GM12878 (cell line): ENCODE measurements around the gene PNPLA5. TPM values are rescaled to one million over a fixed set of nuclear protein-coding genes. Genes with fewer than 3 reads are reported as not detected.

Source experiments
- ATAC-seq: fragments of 200-7000 bp; cut with Tn5 transposase; 3 replicates; pipeline ENCODE4 v1.9.1; 2020; ENCODE audit warnings: mild to moderate bottlenecking, moderate library complexity
- BruUV-seq: library from RNA; stranded (reverse); fragments of 400-500 nt; replicated peaks from 2 replicates; lab custom pipeline; 2021; lab: Mats Ljungman, UMichigan
- CTCF ChIA-PET: fragments of 300-600 bp; sonication (Branson Sonifier 250); formaldehyde crosslinking; extraction: SDS; loops from one replicate; lab custom pipeline; 2021; ENCODE audit warnings: inconsistent platforms; lab: Yijun Ruan, JAX
- POLR2A ChIA-PET: fragments of 350-600 bp; formaldehyde crosslinking; extraction: SDS; loops from one replicate; lab custom pipeline; 2021; ENCODE audit warnings: inconsistent platforms; lab: Charles Lee
- RAD21 ChIA-PET: fragments of 300-600 bp; sonication (Branson Sonifier 250); formaldehyde crosslinking; loops from one replicate; lab custom pipeline; 2023; ENCODE audit warnings: antibody characterized with exemption; ENCODE audit not compliant: unreplicated experiment; lab: Charles Lee
- SMC1A ChIA-PET: fragments of 300-600 bp; sonication (Branson Sonifier 250); formaldehyde crosslinking; loops from one replicate; lab custom pipeline; 2023; ENCODE audit not compliant: unreplicated experiment, uncharacterized antibody; lab: Charles Lee
- DNase-seq: peaks from one replicate; pipeline ENCODE4 v3.0.0-alpha.2; 2011; ENCODE audit warnings: low read depth, low spot score
- FAIRE-seq: peaks from 3 replicates; lab custom pipeline; 2011; peaks lifted over from hg19 to GRCh38; lab: Jason Lieb, UNC
- H2AFZ ChIP-seq: 2 replicates; pipeline ENCODE4 v1.6.0; 2011; ENCODE audit warnings: low read depth, low read length, control low read depth; ENCODE audit not compliant: control insufficient read depth
- H3K27ac ChIP-seq: 2 replicates; pipeline ENCODE4 v1.5.1; 2011; ENCODE audit warnings: control low read depth; ENCODE audit not compliant: control insufficient read depth, insufficient read depth
- H3K27me3 ChIP-seq, 2 experiments: replicated peaks in 1 of 2; 2 replicates each; pipeline versions ENCODE4 v1.6.0 to v1.6.1; 2011; ENCODE audit warnings: low read length in 1 of 2; ENCODE audit not compliant: control insufficient read depth in 2 of 2, insufficient read depth in 2 of 2
- H3K36me3 ChIP-seq, 2 experiments: 2 replicates each; pipeline ENCODE4 v1.5.1; 2011; ENCODE audit warnings: low read length in 1 of 2; ENCODE audit not compliant: control insufficient read depth in 2 of 2, insufficient read depth in 2 of 2
- H3K4me1 ChIP-seq: 2 replicates; pipeline ENCODE4 v1.6.1; 2011; ENCODE audit warnings: mild to moderate bottlenecking, low read length, moderate library complexity, mixed read lengths; ENCODE audit not compliant: control insufficient read depth, insufficient read depth
- H3K4me2 ChIP-seq: 2 replicates; pipeline ENCODE4 v1.6.0; 2011; ENCODE audit warnings: control low read depth; ENCODE audit not compliant: control insufficient read depth, insufficient read depth
- H3K4me3 ChIP-seq: fragments of 200-600 bp; sonication (generic); 2 replicates; pipeline ENCODE4 v1.5.1; 2016
- H3K79me2 ChIP-seq: 2 replicates; pipeline ENCODE4 v1.6.0; 2011; ENCODE audit warnings: low read length; ENCODE audit not compliant: control insufficient read depth, insufficient read depth
- H3K9ac ChIP-seq: 2 replicates; pipeline ENCODE4 v1.8.0; 2011; ENCODE audit warnings: low read length, control low read depth, mixed read lengths; ENCODE audit not compliant: control insufficient read depth, insufficient read depth
- H3K9me3 ChIP-seq: replicated peaks from 3 replicates; pipeline ENCODE4 v1.5.1; 2011; ENCODE audit warnings: mild to moderate bottlenecking, low read length; ENCODE audit not compliant: control insufficient read depth, insufficient read depth
- H4K20me1 ChIP-seq: 2 replicates; pipeline ENCODE4 v1.6.0; 2011; ENCODE audit not compliant: control insufficient read depth, insufficient read depth
- IKZF1 ChIP-seq: fragments of 450-650 bp; conservative IDR thresholded peaks from 2 replicates; pipeline ENCODE4 v1.6.1; 2017; ENCODE audit warnings: antibody characterized with exemption, mild to moderate bottlenecking
- MYC ChIP-seq: IDR thresholded peaks from 2 replicates; pipeline ENCODE4 v1.6.1; 2011; ENCODE audit warnings: mild to moderate bottlenecking, low read length, moderate library complexity, inconsistent platforms; ENCODE audit not compliant: insufficient read depth, insufficient replicate concordance, insufficient read length, severe bottlenecking
- SMARCA5 ChIP-seq: fragments of 450-650 bp; IDR thresholded peaks from 2 replicates; pipeline ENCODE4 v1.6.1; 2017; ENCODE audit warnings: mild to moderate bottlenecking
- TARDBP ChIP-seq: IDR thresholded peaks from 2 replicates; pipeline ENCODE4 v1.6.1; 2016; ENCODE audit warnings: borderline replicate concordance
- USF2 ChIP-seq: IDR thresholded peaks from 2 replicates; pipeline ENCODE4 v1.6.1; 2011; ENCODE audit warnings: low read depth, low read length, improper control_type of control experiment, borderline replicate concordance
- WGBS: methylation state at CpG from one replicate; pipeline ENCODE4 v1.1.6; 2016; ENCODE audit warnings: low lambda C conversion rate; ENCODE audit not compliant: insufficient replicate concordance, insufficient coverage; ENCODE audit errors: missing lambda C conversion rate; 5-methylcytosine and 5-hydroxymethylcytosine counted together
- in situ Hi-C: fragments of 300-500 bp; cut with MboI; formaldehyde crosslinking; loops from 9 replicates; pipeline ENCODE4 v1.14.3; 2018; ENCODE audit warnings: mixed read lengths
- intact Hi-C: fragments of 100-400 bp; cut with micrococcal nuclease; formaldehyde crosslinking; loops from one replicate; pipeline ENCODE4 v1.14.2; 2022; ENCODE audit not compliant: unreplicated experiment
- polyA plus RNA-seq, 11 experiments: library from polyadenylated mRNA; depleted of rRNA in 4 of 11; unstranded in 6 of 11; stranded (reverse) in 5 of 11; fragments of >200 nt; fragmentation: Nextera tagmentation in 4 of 11; fragmentation: Illumina TruSeq in 1 of 11; extraction: Ambion mirVana in 4 of 11; extraction: Trizol in 1 of 11; gene quantifications; 1 replicate in 1 of 11; 2 replicates in 10 of 11; pipeline versions ENCODE4 v1.2.1 to v1.2.3, GENCODE V29; 2011 to 2016; ENCODE audit warnings: inconsistent platforms in 2 of 11, missing spikeins in 2 of 11, low read depth in 1 of 11
- total RNA-seq, 4 experiments: library from RNA; depleted of rRNA in 3 of 4; stranded (reverse); fragments of >200 nt in 3 of 4; fragmentation: Illumina TruSeq in 1 of 4; extraction: Trizol in 1 of 4; gene quantifications; 2 replicates each; pipeline versions ENCODE4 v1.2.1 to v1.2.3, GENCODE V29; 2013 to 2021

The PNPLA5 gene
- total and polyA plus RNA-seq, 10 of the 15 experiments (the other 5 are each of a cell fraction or from before 2014, with no cell fraction given): not detected

- no peak for FAIRE-seq
- in situ Hi-C loops: no loop called here
- Histone ChIP-seq H3K27ac (no peak overlapping the region), H3K4me2 (no peak overlapping the region), H2AFZ (no peak overlapping the region), H3K4me1 (no peaks in the 10 kb centered on the region), H3K4me3 (no peak overlapping the region), H3K79me2 (no peaks in the 10 kb centered on the region), H3K27me3 (peaks cover 0 to 4% of the 10 kb centered on the region in 2 experiments; a peak in 3 of 4 replicates), H4K20me1 (no peaks in the 10 kb centered on the region), H3K9ac (no peak overlapping the region), H3K36me3 (no peaks in the 10 kb centered on the region), H3K9me3 (no peaks in the 10 kb centered on the region)
- CTCF ChIA-PET: interaction anchor here (1.0 kb wide), 1 partner anchor 16 kb away, joined by 3 read pairs; no protein-coding TSS in a partner anchor
- RAD21 ChIA-PET: no interaction called here
- TF ChIP-seq USF2: no peak
- no peak for TF ChIP-seq TARDBP
- no peak for TF ChIP-seq SMARCA5
- no peak for TF ChIP-seq MYC
- no peak for TF ChIP-seq IKZF1
- BruUV-seq: no TSS peak
- SMC1A ChIA-PET: no interaction called here
- POLR2A ChIA-PET: no interaction called here
- intact Hi-C loops: no loop called here
- DNase-seq: no peak
- no peak for ATAC-seq
- 17% methylated on average over 3 of the region's 3 CpGs for WGBS
Measured at GRCh38 chr22:43851979-43852307, 39.9 kb downstream of the PNPLA5 start.
